Ovary (tissue), 9 donors: Measurements from ENCODE around the gene NDFIP1. TPM values are rescaled to one million over a fixed set of nuclear protein-coding genes. Genes with fewer than 3 reads are reported as not detected.
"Not testable (repeated sequence)": the region's sequence is repeated elsewhere in the genome, so short reads cannot be mapped to it uniquely, and the experiment has no call there.

Experiments used
- DNase-seq, 5 donors: peaks; one replicate each; pipeline ENCODE4 v3.0.0-alpha.2; 2019 to 2020
- H3K27ac ChIP-seq, 2 donors: fragments of 200-600 bp; one replicate each; pipeline versions ENCODE4 v1.5.1 to v1.8.0; 2019 to 2022
- H3K27me3 ChIP-seq: fragments of 200-600 bp; one replicate; pipeline ENCODE4 v1.8.0; 2022
- H3K36me3 ChIP-seq: fragments of 200-600 bp; sonication (generic); one replicate; pipeline ENCODE4 v1.5.1; 2019
- H3K4me1 ChIP-seq: one replicate; pipeline ENCODE4 v1.8.1; 2013; ENCODE audit warnings: mild to moderate bottlenecking, moderate library complexity; ENCODE audit not compliant: insufficient read depth
- H3K4me3 ChIP-seq: fragments of 200-600 bp; sonication (generic); one replicate; pipeline ENCODE4 v1.5.1; 2017
- H3K9me3 ChIP-seq, 2 donors: fragments of 200-600 bp in 1 of 2; sonication (generic) in 1 of 2; one replicate each; pipeline versions ENCODE4 v1.5.1 to v1.8.1; 2013 to 2019; ENCODE audit warnings: mild to moderate bottlenecking in 1 of 2, moderate library complexity in 1 of 2
- EP300 ChIP-seq: sonication (generic); formaldehyde crosslinking; IDR thresholded peaks from one replicate; pipeline ENCODE4 v1.6.1; 2017; ENCODE audit warnings: antibody characterized with exemption
- POLR2A ChIP-seq: fragments of 450-650 bp; IDR thresholded peaks from one replicate; pipeline ENCODE4 v1.6.1; 2017; ENCODE audit warnings: antibody characterized with exemption, mild to moderate bottlenecking, moderate library complexity
- WGBS, 3 donors: extraction: QIAGEN DNeasy Blood & Tissue Kit in 1 of 3; methylation state at CpG; one replicate each; pipeline versions ENCODE4 v1.1.5 to v1.1.7; 2013 to 2017; 5-methylcytosine and 5-hydroxymethylcytosine counted together
- intact Hi-C, 4 donors: fragments of 100-400 bp; cut with DNase I; formaldehyde crosslinking; loops; one replicate each; pipeline versions ENCODE4 v1.11.0 to v1.15.1; 2022 to 2023
- polyA plus RNA-seq, 2 donors: library from polyadenylated mRNA; stranded (reverse); fragments of 200-250 nt in 1 of 2; fragments of 350-450 nt in 1 of 2; fragmentation: Illumina TruSeq in 1 of 2; extraction: RNeasy Lipid Tissue Mini Kit (QIAGEN cat#74804) in 1 of 2; gene quantifications; one replicate each; pipeline ENCODE4 v1.2.3, GENCODE V29; 2013 to 2014
- total RNA-seq, 7 donors: library from RNA; depleted of rRNA in 2 of 7; stranded (reverse); fragments of >200 nt in 2 of 7; fragmentation: NEBNext Ultra II Directional in 3 of 7; extraction: Animal tissue kit (Norgen Biotek cat#: 25700) in 3 of 7; gene quantifications; one replicate each; pipeline versions ENCODE4 v1.1.0 to v1.2.4, GENCODE V29; 2016 to 2023
- TF ChIP-seq, protein P1 (sequence below), 3 donors: fragments of 450-650 bp in 2 of 3; fragments of 200-600 bp in 1 of 3; IDR thresholded peaks; one replicate each; pipeline versions ENCODE4 v1.5.1 to v1.8.0; 2016 to 2022; ENCODE audit warnings: antibody characterized with exemption in 3 of 3, mild to moderate bottlenecking in 1 of 3
- donor health status: DM: no; HTN: no; CAD: no; lungs with moderate emphysema.
- donor health status: DM: no; HTN: no; CAD: no.
- donor health status: Bipolar disorder and iron deficiency.
- donor health status: DM: yes; HTN: yes; CAD: no.
- donor health status: DM: no; HTN: no; CAD: no.
- donor health status: DM: yes; HTN: yes; CAD: no.

Gene NDFIP1
- total and polyA plus RNA-seq, 9 donors: 54.8 to 192 (median 70.0) TPM

GRCh38 chr5:142086679-142087078 lies 21.9 kb upstream of the NDFIP1 start:
- 85 to 93% (median 88%) methylated on average over 2 of the region's 2 CpGs for WGBS, 3 donors
- TF ChIP-seq, protein P1, sequence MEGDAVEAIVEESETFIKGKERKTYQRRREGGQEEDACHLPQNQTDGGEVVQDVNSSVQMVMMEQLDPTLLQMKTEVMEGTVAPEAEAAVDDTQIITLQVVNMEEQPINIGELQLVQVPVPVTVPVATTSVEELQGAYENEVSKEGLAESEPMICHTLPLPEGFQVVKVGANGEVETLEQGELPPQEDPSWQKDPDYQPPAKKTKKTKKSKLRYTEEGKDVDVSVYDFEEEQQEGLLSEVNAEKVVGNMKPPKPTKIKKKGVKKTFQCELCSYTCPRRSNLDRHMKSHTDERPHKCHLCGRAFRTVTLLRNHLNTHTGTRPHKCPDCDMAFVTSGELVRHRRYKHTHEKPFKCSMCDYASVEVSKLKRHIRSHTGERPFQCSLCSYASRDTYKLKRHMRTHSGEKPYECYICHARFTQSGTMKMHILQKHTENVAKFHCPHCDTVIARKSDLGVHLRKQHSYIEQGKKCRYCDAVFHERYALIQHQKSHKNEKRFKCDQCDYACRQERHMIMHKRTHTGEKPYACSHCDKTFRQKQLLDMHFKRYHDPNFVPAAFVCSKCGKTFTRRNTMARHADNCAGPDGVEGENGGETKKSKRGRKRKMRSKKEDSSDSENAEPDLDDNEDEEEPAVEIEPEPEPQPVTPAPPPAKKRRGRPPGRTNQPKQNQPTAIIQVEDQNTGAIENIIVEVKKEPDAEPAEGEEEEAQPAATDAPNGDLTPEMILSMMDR (IDR thresholded peaks at IDR 0.05): no peak
- TF ChIP-seq POLR2A: no peak
- TF ChIP-seq EP300: no peak
- Histone ChIP-seq H3K27me3 (no peaks in the 10 kb centered on the region), H3K4me3 (no peak overlapping the region), H3K27ac (no peak overlapping the region), H3K9me3 (no peaks in the 10 kb centered on the region), H3K4me1 (no peaks in the 10 kb centered on the region), H3K36me3 (no peaks in the 10 kb centered on the region)
- intact Hi-C loops: no loop called here
- no peak for DNase-seq

DNA sequence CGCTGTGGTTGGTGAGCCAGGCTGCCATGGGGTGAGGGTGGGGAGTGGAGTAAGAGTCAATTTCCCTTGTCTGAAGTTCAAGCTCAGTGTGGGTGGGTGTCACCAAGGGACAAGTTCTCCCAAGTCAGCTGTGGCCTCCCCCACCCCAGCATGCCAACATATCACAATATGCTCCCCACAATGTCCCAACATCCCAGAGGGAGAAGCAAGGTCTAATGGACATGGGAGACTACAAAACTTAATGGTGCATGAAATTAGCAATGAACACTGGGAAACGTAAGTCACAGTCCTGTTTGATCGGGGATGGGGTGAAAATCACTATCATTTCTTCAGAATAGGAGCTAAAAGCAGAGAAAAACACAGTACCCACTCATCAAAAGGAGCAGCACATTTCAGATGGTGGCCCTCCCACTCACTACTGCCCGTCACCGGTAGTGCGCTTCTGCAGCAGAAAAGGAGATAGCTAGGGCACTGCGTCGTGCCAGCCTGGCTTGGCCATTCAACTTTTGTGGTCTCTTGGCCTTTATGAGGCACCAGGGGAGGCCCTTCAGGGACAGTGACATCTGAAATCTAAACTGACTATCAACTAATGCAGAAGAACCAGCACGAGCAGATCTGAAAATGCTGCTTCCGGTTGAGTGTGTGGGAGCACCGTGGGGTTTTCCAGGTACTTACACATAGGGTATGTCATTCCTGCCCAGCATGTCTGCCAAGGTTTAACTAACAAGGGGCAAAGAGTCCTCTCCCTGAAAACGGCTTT lies 20.5 kb upstream of the NDFIP1 start:
- no peaks in the 10 kb centered on the region for H3K9me3 ChIP-seq
- no peaks in the 10 kb centered on the region for H3K36me3 ChIP-seq
- no peaks in the 10 kb centered on the region for H3K27me3 ChIP-seq
- H3K27ac ChIP-seq: no peak overlapping the region
- intact Hi-C loops: no loop called here
- no peak for DNase-seq
- no peaks in the 10 kb centered on the region for H3K4me1 ChIP-seq
- TF ChIP-seq POLR2A (no peak), EP300 (no peak)
- TF ChIP-seq, protein P1 (IDR thresholded peaks at IDR 0.05): no peak
- no peak overlapping the region for H3K4me3 ChIP-seq
- WGBS, 3 donors: 88 to 91% (median 89%) methylated on average over 12 of the region's 12 CpGs

DNA sequence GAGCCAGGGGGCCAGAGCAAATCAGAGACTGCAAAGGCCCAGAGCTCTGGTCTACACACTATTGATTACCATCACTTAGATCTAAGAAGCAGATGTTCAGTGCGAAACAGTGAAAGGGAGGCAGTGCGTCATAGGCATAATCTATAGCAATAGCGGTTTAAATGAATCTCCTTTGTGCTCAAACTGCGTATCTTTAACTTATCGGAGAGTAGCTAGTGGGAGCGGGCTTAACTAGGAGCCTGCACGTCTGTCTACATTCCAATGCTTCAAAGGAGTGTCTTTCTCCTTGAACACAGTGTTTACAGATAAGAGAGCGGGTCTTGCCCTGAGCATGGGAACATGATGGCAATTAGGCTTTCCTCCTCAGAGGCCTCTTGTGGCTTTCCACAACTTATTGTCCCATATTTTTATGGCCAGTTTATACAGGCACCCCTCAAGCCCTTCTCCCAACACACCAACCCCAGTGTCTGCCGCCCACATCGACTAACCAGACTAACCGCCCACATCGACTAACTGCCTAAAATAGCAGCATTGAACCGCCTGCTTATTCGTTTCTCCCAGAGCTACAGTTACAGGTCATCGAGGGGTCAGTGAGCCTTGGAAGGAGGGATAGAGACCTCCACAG lies 19.6 kb upstream of the NDFIP1 start:
- H3K4me3 ChIP-seq, intact Hi-C loops: not testable (repeated sequence)
- 34 to 45% (median 35%) methylated on average over 15 of the region's 15 CpGs for WGBS, 3 donors

DNA sequence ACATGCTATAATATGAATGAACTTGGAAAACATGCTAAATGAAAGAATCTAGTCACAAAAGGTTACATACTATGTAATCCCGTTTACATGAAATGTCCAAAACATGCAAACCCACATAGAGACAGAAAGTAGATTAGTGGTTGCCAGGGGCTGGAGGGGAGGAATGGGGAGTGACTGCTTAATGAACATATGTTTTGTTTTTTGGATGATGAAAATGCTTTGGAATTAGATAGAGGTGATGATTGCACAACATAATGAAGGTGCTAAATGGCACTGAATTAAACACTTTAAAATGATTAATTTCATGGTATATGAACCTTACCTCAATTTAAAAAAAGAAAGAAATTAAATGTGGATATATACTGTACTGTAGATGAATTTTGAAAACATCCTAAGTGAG lies 17.6 kb upstream of the NDFIP1 start:
- H3K9me3 ChIP-seq: no peaks in the 10 kb centered on the region
- no peaks in the 10 kb centered on the region for H3K36me3 ChIP-seq
- intact Hi-C loops: no loop called here
- no peak overlapping the region for H3K27ac ChIP-seq
- 29 to 52% (median 44%) methylated on average over 1 of the region's 1 CpG for WGBS, 3 donors
- H3K27me3 ChIP-seq: no peaks in the 10 kb centered on the region
- H3K4me3 ChIP-seq: no peak overlapping the region
- no peak for DNase-seq
- TF ChIP-seq POLR2A: no peak
- TF ChIP-seq, protein P1 (IDR thresholded peaks at IDR 0.05): no peak
- no peak for TF ChIP-seq EP300
- no peaks in the 10 kb centered on the region for H3K4me1 ChIP-seq

More for the DNA sequence above, 19.6 kb upstream of the NDFIP1 start:
- not testable (repeated sequence) for H3K36me3 ChIP-seq, DNase-seq, H3K4me1 ChIP-seq, H3K9me3 ChIP-seq, H3K27me3 ChIP-seq, H3K27ac ChIP-seq

- DNase-seq: no peak
- WGBS, 3 donors: 31 to 61% (median 36%) methylated on average over 2 of the region's 2 CpGs
- H3K27me3 ChIP-seq: no peaks in the 10 kb centered on the region
- no peak overlapping the region for H3K4me3 ChIP-seq
- H3K36me3 ChIP-seq: no peaks in the 10 kb centered on the region
- no peak overlapping the region for H3K27ac ChIP-seq
- H3K9me3 ChIP-seq: no peaks in the 10 kb centered on the region
- no peaks in the 10 kb centered on the region for H3K4me1 ChIP-seq
- intact Hi-C loops: no loop called here
- no peak for TF ChIP-seq EP300
- TF ChIP-seq, protein P1 (IDR thresholded peaks at IDR 0.05): no peak
- TF ChIP-seq POLR2A: no peak
These were observed 16.7 kb upstream of the NDFIP1 start for GRCh38 chr5:142091922-142092321.
